ENCODE measurements around the gene CSRNP2.
"Not testable (repeated sequence)": the region's sequence is repeated elsewhere in the genome, so short reads cannot be mapped to it uniquely, and the experiment has no call there.

CSRNP2 gene, protein sequence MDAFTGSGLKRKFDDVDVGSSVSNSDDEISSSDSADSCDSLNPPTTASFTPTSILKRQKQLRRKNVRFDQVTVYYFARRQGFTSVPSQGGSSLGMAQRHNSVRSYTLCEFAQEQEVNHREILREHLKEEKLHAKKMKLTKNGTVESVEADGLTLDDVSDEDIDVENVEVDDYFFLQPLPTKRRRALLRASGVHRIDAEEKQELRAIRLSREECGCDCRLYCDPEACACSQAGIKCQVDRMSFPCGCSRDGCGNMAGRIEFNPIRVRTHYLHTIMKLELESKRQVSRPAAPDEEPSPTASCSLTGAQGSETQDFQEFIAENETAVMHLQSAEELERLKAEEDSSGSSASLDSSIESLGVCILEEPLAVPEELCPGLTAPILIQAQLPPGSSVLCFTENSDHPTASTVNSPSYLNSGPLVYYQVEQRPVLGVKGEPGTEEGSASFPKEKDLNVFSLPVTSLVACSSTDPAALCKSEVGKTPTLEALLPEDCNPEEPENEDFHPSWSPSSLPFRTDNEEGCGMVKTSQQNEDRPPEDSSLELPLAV

DNA sequence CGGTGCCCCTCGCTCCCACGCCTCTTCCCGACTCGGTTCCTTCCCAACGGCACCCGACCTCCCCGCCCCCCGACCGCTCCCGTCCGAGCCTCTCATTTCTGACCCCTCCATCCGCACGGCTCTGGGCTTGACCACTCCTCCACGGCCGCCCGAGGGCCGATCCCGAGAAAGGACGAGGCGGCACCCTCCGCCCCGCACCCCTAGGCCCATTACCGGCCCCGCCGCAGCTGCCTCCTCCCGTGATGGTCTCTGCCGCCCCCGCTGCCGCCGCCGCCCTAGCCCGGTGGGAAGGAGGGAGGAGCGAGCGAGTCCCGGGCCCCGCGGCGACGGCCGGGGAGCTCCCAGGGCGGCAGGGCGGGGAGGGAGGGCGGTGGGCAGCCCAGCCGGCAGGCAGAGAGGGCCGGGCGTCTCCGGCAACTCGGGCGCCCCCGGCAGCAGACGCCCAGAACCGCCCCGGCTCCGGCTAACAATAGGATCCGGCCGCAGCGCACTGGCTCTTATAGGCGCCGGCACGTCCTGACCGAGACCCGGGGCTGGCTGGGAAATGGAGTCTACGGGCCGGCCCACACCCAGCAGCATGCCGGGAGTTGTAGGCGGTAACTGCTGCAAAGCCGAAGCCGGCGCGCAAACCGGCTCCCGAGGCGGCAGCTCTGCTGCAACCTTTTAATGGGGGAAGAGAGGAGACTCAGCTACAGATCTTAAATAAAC lies at the start of gene CSRNP2:
TSS of gene CSRNP2 (minus strand) at position 471 of the 708 bp plus-strand sequence. CDS start 7,035 bp downstream, outside the sequence.
- DNase-seq (ENCODE audit: low read depth): peak; percentile 92

DNA sequence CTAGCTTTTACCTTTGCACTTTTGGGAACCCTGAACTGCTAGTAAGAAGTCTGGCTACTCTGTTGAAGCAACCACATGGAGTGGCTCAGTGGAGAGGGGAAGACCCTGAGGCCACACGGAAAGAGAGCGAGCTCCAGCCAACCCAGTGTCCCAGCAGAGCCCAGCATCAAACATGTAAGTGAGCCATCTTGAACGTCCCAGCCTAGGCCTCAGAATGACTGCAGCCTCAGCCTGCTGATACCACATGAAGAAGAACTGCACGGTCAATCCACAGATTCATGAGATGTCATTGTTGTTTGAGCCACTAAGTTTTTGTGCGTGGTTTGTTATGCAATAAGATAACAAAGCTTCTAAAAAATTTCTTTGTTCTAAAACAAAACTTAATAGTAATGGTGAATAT lies 49.3 kb upstream of the CSRNP2 start:
- no peak for DNase-seq (ENCODE audit: low read depth)

DNA sequence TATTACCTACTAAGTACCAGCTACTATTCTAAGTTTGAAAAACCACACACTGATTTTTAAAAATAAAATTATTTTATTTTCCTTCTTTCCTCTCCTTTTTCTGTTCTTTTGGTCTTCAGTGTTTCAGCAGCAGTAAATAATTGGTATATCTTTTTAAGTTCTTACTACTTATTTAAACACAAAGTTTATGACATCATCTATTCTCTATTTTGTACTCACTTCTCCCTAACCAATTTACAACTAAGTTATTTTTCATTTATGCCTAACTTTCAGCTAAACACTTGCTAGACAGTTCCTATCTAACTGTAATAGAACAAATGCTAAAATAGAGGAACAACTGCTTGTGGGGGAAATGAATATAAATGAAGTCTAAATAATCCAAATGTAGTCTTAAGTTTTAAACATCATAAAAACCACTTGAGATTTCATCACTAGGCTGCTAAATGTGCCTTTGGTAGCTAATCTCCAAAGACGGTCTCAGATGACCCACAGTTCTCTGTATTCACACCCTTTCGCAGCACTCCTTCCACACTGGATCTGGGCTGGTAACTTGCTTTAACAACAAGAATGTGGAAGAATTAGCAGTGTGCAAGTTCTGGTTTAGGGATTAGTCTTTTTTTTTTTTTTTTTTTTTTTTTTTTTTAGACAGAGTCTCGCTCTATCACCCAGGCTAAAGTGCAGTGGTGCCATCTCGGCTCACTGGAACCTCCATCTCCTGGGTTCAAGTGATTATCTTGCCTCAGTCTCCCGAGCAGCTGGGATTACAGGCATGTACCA lies 48.5 kb upstream of the CSRNP2 start:
- DNase-seq (ENCODE audit: low read depth): no peak

DNA sequence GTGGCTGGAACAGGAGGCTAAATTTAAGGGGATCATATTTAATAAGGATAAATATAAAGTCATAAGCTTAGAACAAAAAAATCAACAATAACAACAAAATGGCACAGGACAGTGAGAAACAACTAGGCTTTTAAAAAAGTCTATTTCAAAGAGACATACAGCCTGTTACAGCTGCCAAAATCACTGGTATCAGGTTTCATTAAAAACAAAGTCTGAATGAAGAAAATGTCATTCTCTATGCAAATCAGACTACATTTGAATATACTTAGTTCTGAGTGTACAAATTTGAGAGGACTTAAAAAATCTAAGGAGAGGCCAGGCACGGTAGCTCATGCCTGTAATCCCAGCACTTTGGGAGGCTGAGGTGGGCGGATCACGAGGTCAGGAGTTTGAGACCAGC lies 45.5 kb upstream of the CSRNP2 start:
- DNase-seq (ENCODE audit: low read depth): no peak

DNA sequence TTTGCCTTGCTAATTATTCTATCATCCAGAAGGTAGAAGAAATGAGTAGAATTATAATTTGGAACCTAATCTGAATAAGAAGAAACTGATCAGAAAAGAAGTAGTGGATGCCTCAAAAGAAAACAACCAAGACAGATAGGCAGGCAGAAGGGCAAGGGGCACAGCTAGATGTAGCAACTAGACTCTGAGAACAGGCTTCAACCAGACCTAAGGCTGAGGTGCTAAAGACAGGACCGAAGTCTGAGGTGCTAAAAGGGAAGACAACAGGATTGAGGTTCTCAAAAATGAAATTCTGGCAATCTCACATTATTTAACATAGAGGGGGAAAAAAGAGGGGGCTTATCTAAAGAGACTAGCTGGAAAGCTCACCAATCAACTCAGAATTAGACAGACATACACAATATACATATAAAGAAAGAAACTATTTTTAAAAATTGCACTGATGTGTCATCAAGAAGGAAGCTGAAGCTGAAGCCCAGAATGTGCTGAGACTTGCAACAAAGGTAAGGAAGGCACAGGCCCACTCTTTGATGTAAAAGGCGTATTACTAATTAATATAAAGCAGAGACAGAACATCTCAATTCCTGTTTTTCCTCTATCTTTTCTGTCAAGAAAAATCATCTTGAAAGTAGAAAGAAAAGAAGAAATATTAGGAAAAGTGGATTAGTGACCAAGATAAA lies 43.8 kb upstream of the CSRNP2 start:
- DNase-seq (ENCODE audit: low read depth): no peak

DNA sequence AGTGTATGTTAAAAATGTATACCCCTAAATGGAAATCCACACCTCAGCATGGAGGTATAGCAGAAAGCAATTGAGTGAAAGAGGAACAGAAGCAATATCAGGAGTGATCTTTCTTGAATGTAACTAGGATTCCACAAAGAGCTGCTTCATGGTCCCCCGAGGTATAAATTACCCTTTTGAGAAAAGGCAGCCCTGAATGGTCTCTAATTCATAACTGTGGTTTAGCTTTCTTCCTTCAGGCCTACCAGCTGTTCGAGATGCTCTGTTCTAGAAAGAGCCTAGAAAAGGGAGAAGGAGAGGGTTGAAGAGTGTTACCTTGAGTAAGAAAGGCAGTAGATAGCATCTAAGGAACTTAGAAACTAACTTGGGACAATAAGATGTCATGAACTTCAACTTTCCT lies 42.9 kb upstream of the CSRNP2 start:
- DNase-seq (ENCODE audit: low read depth): no peak

DNA sequence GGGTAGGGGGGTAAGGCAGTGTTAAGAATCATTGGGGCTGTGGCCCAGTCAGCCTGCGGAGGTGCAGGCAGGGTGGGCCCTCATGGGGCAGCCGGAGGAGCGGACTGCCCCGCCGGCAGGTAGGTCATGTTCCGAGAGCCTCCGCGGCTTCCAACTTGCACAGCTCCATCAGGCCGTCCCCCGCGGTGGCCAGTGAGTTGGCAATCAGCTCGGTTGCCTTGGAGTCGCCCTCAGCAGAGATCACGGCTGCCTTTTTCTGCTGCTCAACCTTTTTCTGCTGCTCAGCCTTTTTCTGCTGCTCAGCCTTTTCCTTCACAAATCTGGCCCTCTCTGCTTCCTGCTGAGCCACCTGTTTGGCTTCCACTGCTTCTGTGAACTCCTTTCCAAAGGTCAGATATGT lies 41.1 kb upstream of the CSRNP2 start:
- no peak for DNase-seq (ENCODE audit: low read depth)

DNA sequence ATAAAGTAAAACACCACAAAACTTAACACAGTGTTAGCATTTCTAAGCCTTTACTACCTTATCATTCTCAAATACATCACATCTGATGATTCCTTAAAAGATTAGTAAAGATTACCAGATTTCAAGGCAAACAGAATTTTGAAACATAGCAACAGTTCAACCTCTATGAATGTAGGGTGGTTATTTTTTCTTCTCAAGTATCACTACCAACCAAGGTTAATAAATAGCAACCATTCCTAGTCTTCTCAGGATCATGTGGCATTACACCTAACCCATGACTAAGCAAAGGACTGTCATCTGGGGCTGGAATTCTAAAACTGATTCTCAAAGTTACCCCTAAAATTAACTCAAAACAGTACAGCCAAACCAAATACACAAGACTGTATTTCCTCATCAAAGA lies 39.4 kb upstream of the CSRNP2 start:
- no peak for DNase-seq (ENCODE audit: low read depth)

DNA sequence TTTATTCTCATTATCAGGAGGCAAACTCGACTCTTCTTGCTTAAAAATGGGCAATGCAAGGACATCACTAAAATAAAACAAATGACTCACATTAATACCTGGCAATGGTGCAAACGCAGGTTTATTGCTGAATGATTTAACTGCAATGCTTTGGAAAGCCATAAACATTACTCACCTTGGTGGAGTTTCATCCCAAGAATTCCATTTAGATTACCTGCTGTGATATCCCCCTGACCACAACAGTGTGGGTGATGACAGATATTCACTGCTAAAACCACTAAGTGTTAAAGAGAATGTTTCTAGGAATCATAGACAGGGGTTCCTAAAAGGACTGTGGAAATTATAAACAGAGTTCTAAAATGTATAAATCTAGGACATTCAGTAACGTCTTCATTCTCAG lies 35.3 kb upstream of the CSRNP2 start:
- no peak for DNase-seq (ENCODE audit: low read depth)

DNA sequence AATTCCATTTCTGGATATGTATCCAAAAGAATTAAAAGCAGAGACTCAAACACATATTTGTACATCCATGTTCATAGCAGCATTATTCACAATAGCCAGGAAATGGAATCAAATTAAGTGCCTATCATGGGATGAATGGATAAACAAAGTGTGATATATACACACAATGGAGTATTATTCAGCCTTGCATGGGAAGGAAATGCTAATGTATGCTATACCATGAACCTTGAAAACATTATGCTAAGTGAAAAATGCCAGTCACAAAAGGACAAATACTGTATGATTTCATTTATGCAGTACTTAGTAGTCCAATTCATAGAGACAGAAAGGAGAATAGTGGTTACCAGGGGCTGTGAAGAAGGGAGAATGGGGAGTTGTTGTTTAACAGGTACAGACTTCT lies 32.1 kb upstream of the CSRNP2 start:
- DNase-seq (ENCODE audit: low read depth): no peak

DNA sequence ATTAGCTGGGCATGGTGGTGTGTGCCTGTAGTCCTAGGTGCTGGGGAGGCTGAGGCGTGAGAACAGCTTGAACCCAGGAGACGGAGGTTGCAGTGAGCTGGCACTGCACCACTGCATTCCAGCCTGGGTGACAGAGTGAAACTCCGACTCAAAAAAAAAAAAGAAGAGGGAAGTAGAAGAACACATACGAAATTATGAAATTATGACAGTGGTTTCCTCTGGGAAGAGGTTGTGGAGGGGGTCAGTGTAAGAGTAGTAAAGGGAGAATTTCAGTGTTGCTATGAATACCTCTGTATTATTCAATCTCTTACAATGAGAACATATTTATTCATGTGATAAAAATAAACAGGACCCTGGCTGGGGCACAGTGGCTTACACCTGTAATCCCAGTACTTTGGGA lies 24.7 kb upstream of the CSRNP2 start:
- no peak for DNase-seq (ENCODE audit: low read depth)

DNA sequence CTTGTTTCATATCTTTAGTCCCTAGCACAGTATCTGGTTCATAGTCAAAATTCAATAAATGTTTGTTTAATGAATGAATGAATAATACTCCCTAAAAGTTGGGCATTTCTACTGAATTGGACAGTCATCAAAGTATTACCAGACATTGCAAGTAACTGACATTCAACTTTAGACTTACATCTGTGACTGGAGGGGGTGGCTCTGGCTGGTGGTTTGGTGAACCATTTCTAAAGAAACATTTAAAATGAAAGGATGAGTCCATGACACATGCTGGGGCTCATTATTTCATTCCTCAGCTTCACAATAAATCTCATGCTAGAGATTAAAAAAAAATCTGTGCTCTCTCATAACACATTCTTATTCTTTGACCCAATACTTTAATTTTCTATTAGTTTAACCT lies 20.6 kb upstream of the CSRNP2 start:
- DNase-seq (ENCODE audit: low read depth): no peak

DNA sequence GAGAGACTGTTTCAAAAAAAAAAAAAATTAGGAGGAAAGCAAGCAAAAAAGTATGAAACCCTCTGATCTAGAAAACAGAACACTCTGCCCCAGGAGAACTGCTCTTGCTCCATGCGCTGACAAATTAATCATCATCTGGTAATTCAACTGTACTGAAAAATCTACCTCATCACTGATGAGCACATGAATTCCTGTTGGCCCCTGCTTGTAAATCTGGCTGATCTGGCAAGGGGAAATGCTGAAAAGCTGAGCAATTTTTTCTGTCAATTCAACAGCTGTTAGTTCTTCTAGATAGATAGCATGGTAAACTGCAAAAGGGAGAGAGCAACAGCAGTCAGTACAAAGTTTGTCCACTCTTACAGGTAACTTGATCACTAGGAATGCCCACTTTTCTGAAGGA lies 15.2 kb upstream of the CSRNP2 start:
- no peak for DNase-seq (ENCODE audit: low read depth)

DNA sequence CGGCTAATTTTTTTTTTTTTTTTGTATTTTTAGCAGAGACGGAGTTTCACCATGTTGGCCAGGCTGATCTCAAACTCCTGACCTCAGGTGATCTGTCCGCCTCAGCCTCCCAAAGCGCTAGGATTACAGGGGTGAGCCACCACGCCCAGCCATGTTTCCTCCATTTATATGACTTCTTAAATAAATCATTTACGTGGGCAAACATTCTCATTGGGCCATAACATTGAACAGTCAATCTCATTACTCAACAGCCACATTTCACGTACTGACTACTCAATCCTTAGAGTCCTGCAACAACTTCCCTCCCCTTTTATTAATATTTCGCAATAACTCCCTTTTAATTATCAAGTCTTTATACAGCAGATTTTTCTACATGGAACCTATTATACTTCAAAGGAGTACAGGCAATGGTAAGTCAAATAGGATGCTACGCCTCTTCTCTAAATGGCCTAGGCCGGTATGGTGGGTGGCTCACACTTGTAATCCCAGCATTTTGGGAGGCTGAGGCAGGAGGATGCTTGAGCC lies 7.4 kb upstream of the CSRNP2 start:
- DNase-seq (ENCODE audit: low read depth): no peak

DNA sequence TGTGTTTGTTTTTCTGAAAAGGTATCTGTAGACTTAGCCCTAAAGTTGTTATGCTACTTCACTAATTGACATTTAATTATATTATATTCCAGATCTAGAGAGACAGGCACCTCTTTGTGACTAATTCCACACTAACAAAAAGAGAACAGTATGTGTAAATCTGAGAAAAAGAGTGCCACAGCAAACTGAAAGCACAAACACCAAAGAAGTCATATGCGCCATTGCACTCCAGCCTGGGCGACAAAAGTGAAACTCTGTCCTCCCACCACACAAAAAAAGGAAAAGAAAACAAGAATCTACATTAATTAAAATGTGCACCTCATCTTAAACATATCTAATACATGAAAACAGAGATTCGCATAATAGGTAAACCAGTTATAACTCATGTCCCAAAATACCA lies 4.4 kb upstream of the CSRNP2 start:
- no peak for DNase-seq (ENCODE audit: low read depth)

DNA sequence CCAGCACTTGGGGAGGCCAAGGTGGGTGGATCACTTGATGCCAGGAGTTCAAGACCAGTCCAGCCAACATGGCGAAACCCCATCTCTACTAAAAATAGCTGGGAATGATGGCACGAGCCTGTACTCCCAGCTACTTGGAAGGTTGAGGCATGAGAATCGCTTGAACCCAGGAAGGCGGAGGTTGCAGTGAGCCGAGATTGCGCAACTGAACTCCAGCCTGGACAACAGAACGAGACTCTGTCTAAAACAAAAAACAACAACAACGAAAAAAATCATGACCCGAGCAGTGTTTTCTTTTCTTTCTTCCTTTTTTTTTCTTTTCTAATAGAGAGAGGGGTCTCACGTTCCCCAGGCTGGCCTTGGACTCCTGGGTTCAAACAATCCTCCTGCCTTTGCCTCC lies 3.5 kb upstream of the CSRNP2 start:
- no peak for DNase-seq (ENCODE audit: low read depth)

DNA sequence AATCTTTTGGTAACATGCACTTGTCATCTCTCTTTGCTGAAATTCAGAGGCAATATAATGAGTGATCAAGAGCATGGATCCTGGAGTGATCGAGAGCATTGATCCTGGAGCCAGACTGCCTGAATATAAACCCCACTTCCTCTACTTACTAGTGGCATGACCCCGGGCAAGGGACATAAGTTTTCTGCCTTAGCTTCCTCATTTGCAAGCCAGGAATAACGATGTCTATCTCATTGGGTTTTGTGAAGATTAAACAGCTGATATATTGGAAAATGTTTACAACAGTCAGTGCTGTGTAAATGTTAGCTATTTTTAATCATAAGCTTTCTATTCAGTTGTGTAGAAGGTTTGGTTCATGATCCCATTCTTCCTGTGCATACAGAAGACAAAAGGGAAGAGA lies 2.4 kb upstream of the CSRNP2 start:
- DNase-seq (ENCODE audit: low read depth): no peak

DNA sequence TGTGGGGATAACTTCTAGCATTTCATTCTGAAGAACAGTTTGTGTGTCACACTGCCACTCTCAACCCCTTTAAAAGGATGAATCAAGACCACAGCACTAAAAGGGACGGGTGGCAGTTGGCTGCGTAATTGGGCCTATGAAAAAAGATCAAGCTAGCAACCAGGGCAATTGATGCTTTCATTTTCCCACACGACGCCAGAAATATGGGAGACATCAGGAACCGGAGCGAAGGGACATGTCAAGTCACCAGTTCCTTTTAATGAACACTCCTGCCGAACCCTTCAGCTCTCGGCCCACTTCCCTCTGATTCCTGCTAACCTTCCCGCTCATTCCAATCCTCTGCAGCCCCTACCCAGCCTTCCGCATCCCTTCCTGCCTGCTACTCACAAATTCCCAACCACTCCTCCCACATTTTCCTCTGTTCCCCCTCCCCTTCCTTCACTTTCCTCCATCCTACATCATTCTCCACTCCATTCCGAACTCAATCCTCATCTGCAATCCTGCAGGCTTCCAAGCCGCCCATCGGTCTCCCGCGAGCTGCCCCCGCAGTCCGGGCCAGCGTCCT lies 753 bp downstream of the CSRNP2 start:
- DNase-seq (ENCODE audit: low read depth): no peak

DNA sequence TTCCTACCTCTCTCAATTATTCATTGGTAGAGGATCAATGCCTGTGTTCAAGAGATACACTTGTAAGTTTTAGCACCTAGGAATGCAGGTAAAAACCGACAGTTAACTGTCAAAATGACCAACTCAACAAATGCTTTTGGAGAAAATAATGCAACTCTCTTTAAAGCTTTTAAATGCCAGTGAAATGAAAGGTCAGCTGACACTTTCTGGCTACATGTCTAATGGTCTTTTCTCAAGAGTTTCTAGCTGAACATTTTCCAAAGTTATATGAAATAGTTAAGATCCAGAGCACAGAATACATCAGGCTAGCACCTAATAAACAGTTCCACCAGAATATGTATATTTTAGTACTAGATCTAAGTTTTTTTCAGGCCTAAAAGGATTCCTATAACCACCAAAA lies 2.0 kb downstream of the CSRNP2 start:
- DNase-seq (ENCODE audit: low read depth): no peak

DNA sequence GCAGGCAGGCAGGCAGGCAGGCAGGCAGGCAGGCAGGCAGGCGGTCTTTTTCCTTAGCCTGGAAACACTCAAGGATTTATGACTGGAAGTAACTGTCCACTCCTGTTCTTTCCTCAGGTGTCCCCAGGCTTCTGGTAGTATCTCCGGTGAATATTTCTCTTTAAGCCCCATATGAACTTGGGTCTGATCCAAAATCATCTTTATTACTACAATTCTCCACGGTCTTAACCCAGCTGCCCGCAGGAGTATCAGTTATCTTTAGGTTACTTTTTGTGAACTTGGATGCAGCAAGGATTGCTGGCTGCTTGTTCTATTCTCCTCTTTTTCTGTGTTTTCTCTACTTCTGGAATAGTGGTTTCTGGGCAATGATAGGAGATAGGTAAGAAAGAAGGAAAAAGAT lies 3.3 kb downstream of the CSRNP2 start:
- no peak for DNase-seq (ENCODE audit: low read depth)

DNA sequence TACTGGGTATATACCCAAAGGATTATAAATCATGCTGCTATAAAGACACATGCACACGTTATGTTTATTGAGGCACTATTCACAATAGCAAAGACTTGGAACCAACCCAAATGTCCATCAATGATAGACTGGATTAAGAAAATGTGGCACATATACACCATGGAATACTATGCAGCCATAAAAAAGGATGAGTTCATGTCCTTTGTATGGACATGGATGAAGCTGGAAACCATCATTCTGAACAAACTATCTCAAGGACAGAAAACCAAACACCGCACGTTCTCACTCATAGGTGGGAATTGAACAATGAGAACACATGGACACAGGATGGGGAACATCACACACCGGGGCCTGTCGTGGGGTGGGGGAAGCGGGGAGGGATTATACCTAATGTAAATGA lies 4.5 kb downstream of the CSRNP2 start:
- not testable (repeated sequence) for DNase-seq (ENCODE audit: low read depth)
